ENCODE measurements around the gene CCDC106.

DNA sequence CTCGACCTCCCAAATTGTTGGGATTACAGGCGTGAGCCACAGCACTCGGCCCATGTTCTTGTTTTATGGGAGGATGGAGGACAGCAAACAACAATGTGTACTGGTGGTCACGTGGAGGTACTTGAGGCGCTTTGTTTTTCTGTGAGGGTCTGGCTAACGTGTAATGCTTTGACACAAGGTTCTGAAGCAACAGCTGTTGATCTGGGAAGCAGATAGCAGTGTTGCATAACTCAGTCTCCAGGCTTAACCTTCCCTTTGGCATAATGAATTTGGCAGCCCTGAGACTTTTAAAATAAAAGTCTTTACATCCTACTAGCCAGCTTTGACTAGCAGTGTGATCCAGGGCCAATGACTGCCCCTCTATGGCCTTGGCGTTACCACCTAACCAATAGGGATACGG lies 14.2 kb upstream of the CCDC106 start:
- TF ChIP-seq CTCF (conservative IDR thresholded peaks at IDR 0.05 in 1 of 2, IDR thresholded peaks at IDR 0.05 in 1 of 2; ENCODE audit: extremely low read depth in 1 of 2, insufficient read depth in 1 of 2, low read depth in 1 of 2, low read length in 2 of 2) (no peak), EZH2 (IDR thresholded peaks at IDR 0.05; ENCODE audit: borderline replicate concordance, low read length) (no peak)

Data from mammary epithelial cell (primary cell).